ENCODE data around the gene PHPT1. TPM values are rescaled to one million over a fixed set of nuclear protein-coding genes. Genes with fewer than 3 reads are reported as not detected.

The PHPT1 gene
- total and polyA plus RNA-seq, 2 of the 13 experiments (the other 11 are each of a cell fraction or from before 2014, with no cell fraction given) = 189 to 192 TPM

- TF ChIP-seq HNRNPK (IDR thresholded peaks at IDR 0.05; ENCODE audit: low read depth, low read length, poor library complexity, severe bottlenecking) = no peak
- no peak for TF ChIP-seq ZFP1 (CRISPR knock-in tag; IDR thresholded peaks at IDR 0.05)
- no peak for TF ChIP-seq ZNF121 (CRISPR knock-in tag; IDR thresholded peaks at IDR 0.05)
- no peak for TF ChIP-seq GPN1 (CRISPR knock-in tag; IDR thresholded peaks at IDR 0.05; ENCODE audit: borderline replicate concordance)
- TF ChIP-seq TAF15 (IDR thresholded peaks at IDR 0.05; ENCODE audit: low read depth, low read length, poor library complexity, severe bottlenecking) = no peak
- no peak for TF ChIP-seq ZNF30 (CRISPR knock-in tag; IDR thresholded peaks at IDR 0.05)
- TF ChIP-seq DRAP1 (CRISPR knock-in tag; IDR thresholded peaks at IDR 0.05) = peak; percentile 92
- no peak for TF ChIP-seq GLMP (CRISPR knock-in tag; IDR thresholded peaks at IDR 0.05; ENCODE audit: borderline replicate concordance)
- no peak for TF ChIP-seq ADNP (CRISPR knock-in tag; IDR thresholded peaks at IDR 0.05)
- TF ChIP-seq ZBTB7B (CRISPR knock-in tag; IDR thresholded peaks at IDR 0.05) = no peak
- TF ChIP-seq, protein P1, sequence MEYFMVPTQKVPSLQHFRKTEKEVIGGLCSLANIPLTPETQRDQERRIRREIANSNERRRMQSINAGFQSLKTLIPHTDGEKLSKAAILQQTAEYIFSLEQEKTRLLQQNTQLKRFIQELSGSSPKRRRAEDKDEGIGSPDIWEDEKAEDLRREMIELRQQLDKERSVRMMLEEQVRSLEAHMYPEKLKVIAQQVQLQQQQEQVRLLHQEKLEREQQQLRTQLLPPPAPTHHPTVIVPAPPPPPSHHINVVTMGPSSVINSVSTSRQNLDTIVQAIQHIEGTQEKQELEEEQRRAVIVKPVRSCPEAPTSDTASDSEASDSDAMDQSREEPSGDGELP (IDR thresholded peaks at IDR 0.05; ENCODE audit: borderline replicate concordance, low read depth) = 0 out of 2 replicates have a peak, but pooled peaks have one; percentile 16
- TF ChIP-seq ZNF441 (CRISPR knock-in tag; IDR thresholded peaks at IDR 0.05; ENCODE audit: borderline replicate concordance) = no peak
- TF ChIP-seq SUZ12 (IDR thresholded peaks at IDR 0.05; ENCODE audit: low read depth, low read length) = no peak
- TF ChIP-seq ZNF556 (CRISPR knock-in tag; IDR thresholded peaks at IDR 0.05; ENCODE audit: borderline replicate concordance) = no peak
- TF ChIP-seq SYNCRIP (IDR thresholded peaks at IDR 0.05; ENCODE audit: insufficient read depth, low read depth, low read length) = no peak
- TF ChIP-seq, protein P2, sequence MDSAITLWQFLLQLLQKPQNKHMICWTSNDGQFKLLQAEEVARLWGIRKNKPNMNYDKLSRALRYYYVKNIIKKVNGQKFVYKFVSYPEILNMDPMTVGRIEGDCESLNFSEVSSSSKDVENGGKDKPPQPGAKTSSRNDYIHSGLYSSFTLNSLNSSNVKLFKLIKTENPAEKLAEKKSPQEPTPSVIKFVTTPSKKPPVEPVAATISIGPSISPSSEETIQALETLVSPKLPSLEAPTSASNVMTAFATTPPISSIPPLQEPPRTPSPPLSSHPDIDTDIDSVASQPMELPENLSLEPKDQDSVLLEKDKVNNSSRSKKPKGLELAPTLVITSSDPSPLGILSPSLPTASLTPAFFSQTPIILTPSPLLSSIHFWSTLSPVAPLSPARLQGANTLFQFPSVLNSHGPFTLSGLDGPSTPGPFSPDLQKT (CRISPR knock-in tag; IDR thresholded peaks at IDR 0.05; ENCODE audit: borderline replicate concordance) = no peak
- TF ChIP-seq, protein P3, sequence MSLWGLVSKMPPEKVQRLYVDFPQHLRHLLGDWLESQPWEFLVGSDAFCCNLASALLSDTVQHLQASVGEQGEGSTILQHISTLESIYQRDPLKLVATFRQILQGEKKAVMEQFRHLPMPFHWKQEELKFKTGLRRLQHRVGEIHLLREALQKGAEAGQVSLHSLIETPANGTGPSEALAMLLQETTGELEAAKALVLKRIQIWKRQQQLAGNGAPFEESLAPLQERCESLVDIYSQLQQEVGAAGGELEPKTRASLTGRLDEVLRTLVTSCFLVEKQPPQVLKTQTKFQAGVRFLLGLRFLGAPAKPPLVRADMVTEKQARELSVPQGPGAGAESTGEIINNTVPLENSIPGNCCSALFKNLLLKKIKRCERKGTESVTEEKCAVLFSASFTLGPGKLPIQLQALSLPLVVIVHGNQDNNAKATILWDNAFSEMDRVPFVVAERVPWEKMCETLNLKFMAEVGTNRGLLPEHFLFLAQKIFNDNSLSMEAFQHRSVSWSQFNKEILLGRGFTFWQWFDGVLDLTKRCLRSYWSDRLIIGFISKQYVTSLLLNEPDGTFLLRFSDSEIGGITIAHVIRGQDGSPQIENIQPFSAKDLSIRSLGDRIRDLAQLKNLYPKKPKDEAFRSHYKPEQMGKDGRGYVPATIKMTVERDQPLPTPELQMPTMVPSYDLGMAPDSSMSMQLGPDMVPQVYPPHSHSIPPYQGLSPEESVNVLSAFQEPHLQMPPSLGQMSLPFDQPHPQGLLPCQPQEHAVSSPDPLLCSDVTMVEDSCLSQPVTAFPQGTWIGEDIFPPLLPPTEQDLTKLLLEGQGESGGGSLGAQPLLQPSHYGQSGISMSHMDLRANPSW (CRISPR knock-in tag; IDR thresholded peaks at IDR 0.05; ENCODE audit: borderline replicate concordance) = no peak
- TF ChIP-seq NR3C1 (CRISPR knock-in tag; IDR thresholded peaks at IDR 0.05) = no peak
- TF ChIP-seq ZSCAN20 (CRISPR knock-in tag; IDR thresholded peaks at IDR 0.05; ENCODE audit: borderline replicate concordance) = peak; percentile 84; the same call in 1 of the 2 replicates
- no peak for TF ChIP-seq RXRB (CRISPR knock-in tag; IDR thresholded peaks at IDR 0.05; ENCODE audit: borderline replicate concordance)
- no peak; the same call in 1 of the 2 replicates for TF ChIP-seq E2F5 (CRISPR knock-in tag; conservative IDR thresholded peaks at IDR 0.05)
- no peak for TF ChIP-seq ZNF605 (CRISPR knock-in tag; IDR thresholded peaks at IDR 0.05)
Observed at GRCh38 chr9:136885950-136886578, 36.9 kb downstream of the PHPT1 start, which contains the start of gene TRAF2 (continued).

Data from HepG2 (cell line).